ENCODE results near the gene PLEKHO2.

PLEKHO2 gene

GRCh38 chr15:64905941-64906340 lies 64.2 kb downstream of the PLEKHO2 start:
- no peak for TF ChIP-seq EZH2phosphoT487 (conservative IDR thresholded peaks at IDR 0.05; ENCODE audit: low read length)
- TF ChIP-seq CTCF (IDR thresholded peaks at IDR 0.05; ENCODE audit: insufficient read depth, low read length, poor library complexity, severe bottlenecking): no peak
- no peak overlapping the region for H3K27ac ChIP-seq (ENCODE audit: low read depth, low read length)
- H3K79me2 ChIP-seq (ENCODE audit: insufficient read depth, low read length): no peaks in the 10 kb centered on the region
- H3K9me2 ChIP-seq (replicated peaks; ENCODE audit: insufficient read depth, low read length): no peaks in the 10 kb centered on the region
- no peak overlapping the region for H3K4me3 ChIP-seq (ENCODE audit: insufficient read depth, low read length, poor library complexity, severe bottlenecking)
- H4K20me1 ChIP-seq (ENCODE audit: low read depth, low read length): no peaks in the 10 kb centered on the region
- H3K9ac ChIP-seq (ENCODE audit: low read length): no peak overlapping the region
- no peak overlapping the region for H3K4me2 ChIP-seq (ENCODE audit: low read depth, low read length, poor library complexity, severe bottlenecking)
- no peaks in the 10 kb centered on the region for H3K36me3 ChIP-seq (ENCODE audit: low read length)
- H3F3A ChIP-seq (ENCODE audit: insufficient read depth): 0 out of 2 replicates have a peak, but pooled peaks cover 2% of the 10 kb centered on the region
- H2AFZ ChIP-seq (ENCODE audit: low read depth, low read length, severe bottlenecking): no peak overlapping the region
- H3K27me3 ChIP-seq (ENCODE audit: low read length): no peaks in the 10 kb centered on the region
- peaks cover 2% of the 10 kb centered on the region; the same call in 1 of the 2 replicates for H3K9me3 ChIP-seq (ENCODE audit: insufficient read depth, low read length)

- no peaks in the 10 kb centered on the region for H3K79me2 ChIP-seq (ENCODE audit: insufficient read depth, low read length)
- H3K27ac ChIP-seq (ENCODE audit: low read depth, low read length): no peak overlapping the region
- H3K9me3 ChIP-seq (ENCODE audit: insufficient read depth, low read length): no peaks in the 10 kb centered on the region
- no peak overlapping the region for H2AFZ ChIP-seq (ENCODE audit: low read depth, low read length, severe bottlenecking)
- no peak overlapping the region for H3K4me3 ChIP-seq (ENCODE audit: insufficient read depth, low read length, poor library complexity, severe bottlenecking)
- H3K4me2 ChIP-seq (ENCODE audit: low read depth, low read length, poor library complexity, severe bottlenecking): no peak overlapping the region
- TF ChIP-seq EZH2phosphoT487 (conservative IDR thresholded peaks at IDR 0.05; ENCODE audit: low read length): no peak
- no peak for TF ChIP-seq CTCF (IDR thresholded peaks at IDR 0.05; ENCODE audit: insufficient read depth, low read length, poor library complexity, severe bottlenecking)
- no peaks in the 10 kb centered on the region for H3K9me2 ChIP-seq (replicated peaks; ENCODE audit: insufficient read depth, low read length)
- 0 out of 2 replicates have a peak, but pooled peaks cover 4% of the 10 kb centered on the region for H3F3A ChIP-seq (ENCODE audit: insufficient read depth)
- no peaks in the 10 kb centered on the region for H3K36me3 ChIP-seq (ENCODE audit: low read length)
- H4K20me1 ChIP-seq (ENCODE audit: low read depth, low read length): no peaks in the 10 kb centered on the region
- H3K27me3 ChIP-seq (ENCODE audit: low read length): no peaks in the 10 kb centered on the region
- no peak overlapping the region for H3K9ac ChIP-seq (ENCODE audit: low read length)
Observed at GRCh38 chr15:64906402-64906801, 64.7 kb downstream of the PLEKHO2 start.

GRCh38 chr15:64907991-64908390 lies 66.3 kb downstream of the PLEKHO2 start:
- no peak overlapping the region for H3K4me3 ChIP-seq (ENCODE audit: insufficient read depth, low read length, poor library complexity, severe bottlenecking)
- H3K36me3 ChIP-seq (ENCODE audit: low read length): no peaks in the 10 kb centered on the region
- no peaks in the 10 kb centered on the region for H4K20me1 ChIP-seq (ENCODE audit: low read depth, low read length)
- no peak overlapping the region for H3K9ac ChIP-seq (ENCODE audit: low read length)
- H3K27me3 ChIP-seq (ENCODE audit: low read length): no peaks in the 10 kb centered on the region
- TF ChIP-seq EZH2phosphoT487 (conservative IDR thresholded peaks at IDR 0.05; ENCODE audit: low read length): no peak
- H3F3A ChIP-seq (ENCODE audit: insufficient read depth): 0 out of 2 replicates have a peak, but pooled peaks cover 4% of the 10 kb centered on the region
- no peaks in the 10 kb centered on the region for H3K9me2 ChIP-seq (replicated peaks; ENCODE audit: insufficient read depth, low read length)
- no peak overlapping the region for H2AFZ ChIP-seq (ENCODE audit: low read depth, low read length, severe bottlenecking)
- no peaks in the 10 kb centered on the region for H3K9me3 ChIP-seq (ENCODE audit: insufficient read depth, low read length)
- H3K4me2 ChIP-seq (ENCODE audit: low read depth, low read length, poor library complexity, severe bottlenecking): no peak overlapping the region
- H3K27ac ChIP-seq (ENCODE audit: low read depth, low read length): no peak overlapping the region
- H3K79me2 ChIP-seq (ENCODE audit: insufficient read depth, low read length): no peaks in the 10 kb centered on the region

- Histone ChIP-seq H3K9me3 (ENCODE audit: insufficient read depth, low read length) (no peaks in the 10 kb centered on the region), H3K4me2 (ENCODE audit: low read depth, low read length, poor library complexity, severe bottlenecking) (no peak overlapping the region), H3K9ac (ENCODE audit: low read length) (no peak overlapping the region)
Observed at GRCh38 chr15:64909546-64909945, 67.8 kb downstream of the PLEKHO2 start.

More at GRCh38 chr15:64909546-64909945, 67.8 kb downstream of the PLEKHO2 start:
- H3K9me2 ChIP-seq (replicated peaks; ENCODE audit: insufficient read depth, low read length): no peaks in the 10 kb centered on the region
- TF ChIP-seq EZH2phosphoT487 (conservative IDR thresholded peaks at IDR 0.05; ENCODE audit: low read length) (no peak), CTCF (IDR thresholded peaks at IDR 0.05; ENCODE audit: insufficient read depth, low read length, poor library complexity, severe bottlenecking) (no peak)
- no peaks in the 10 kb centered on the region for H3K36me3 ChIP-seq (ENCODE audit: low read length)
- H2AFZ ChIP-seq (ENCODE audit: low read depth, low read length, severe bottlenecking): no peak overlapping the region
- H3K79me2 ChIP-seq (ENCODE audit: insufficient read depth, low read length): no peaks in the 10 kb centered on the region
- no peaks in the 10 kb centered on the region for H3K27me3 ChIP-seq (ENCODE audit: low read length)
- no peak overlapping the region for H3K27ac ChIP-seq (ENCODE audit: low read depth, low read length)
- H4K20me1 ChIP-seq (ENCODE audit: low read depth, low read length): no peaks in the 10 kb centered on the region
- H3K4me3 ChIP-seq (ENCODE audit: insufficient read depth, low read length, poor library complexity, severe bottlenecking): no peak overlapping the region
- 0 out of 2 replicates have a peak, but pooled peaks cover 4% of the 10 kb centered on the region for H3F3A ChIP-seq (ENCODE audit: insufficient read depth)
